Activated CD8-positive, alpha-beta memory T cell treated with anti-CD3 and anti-CD28 coated beads, Interleukin-2, amount 50 U/mL, for 48 hours (primary cell): ENCODE data around the gene GALNT2.

Experiments
- DNase-seq: peaks from one replicate; pipeline ENCODE4 v3.0.0-alpha.2; 2020

GALNT2 gene

GRCh38 chr1:230097370-230097769 lies 30.3 kb downstream of the GALNT2 start:
- DNase-seq: no peak

GRCh38 chr1:230098723-230099122 lies 31.7 kb downstream of the GALNT2 start:
- no peak for DNase-seq

- DNase-seq: no peak
These were observed 32.4 kb downstream of the GALNT2 start for GRCh38 chr1:230099465-230099864.

- DNase-seq: no peak
These were observed 33.9 kb downstream of the GALNT2 start for GRCh38 chr1:230100932-230101331.

- no peak for DNase-seq
These were observed 34.5 kb downstream of the GALNT2 start for GRCh38 chr1:230101556-230101955.

- no peak for DNase-seq
These were observed 35.0 kb downstream of the GALNT2 start for GRCh38 chr1:230102046-230102445.

GRCh38 chr1:230102472-230102871 lies 35.4 kb downstream of the GALNT2 start:
- DNase-seq: no peak

GRCh38 chr1:230103306-230104173 lies 36.5 kb downstream of the GALNT2 start:
- DNase-seq: no peak

GRCh38 chr1:230104395-230105244 lies 37.6 kb downstream of the GALNT2 start:
- peak; percentile 87 for DNase-seq

GRCh38 chr1:230105245-230105753 lies 38.3 kb downstream of the GALNT2 start:
- DNase-seq: no peak

- DNase-seq: no peak
These were observed 39.0 kb downstream of the GALNT2 start for GRCh38 chr1:230105754-230106625.

GRCh38 chr1:230107941-230108340 lies 40.9 kb downstream of the GALNT2 start:
- DNase-seq: no peak

- DNase-seq: no peak
These were observed 41.5 kb downstream of the GALNT2 start for GRCh38 chr1:230108580-230108979.

GRCh38 chr1:230109066-230109465 lies 42.0 kb downstream of the GALNT2 start:
- DNase-seq: no peak

GRCh38 chr1:230109895-230110667 lies 43.0 kb downstream of the GALNT2 start:
- peak; percentile 87 for DNase-seq

GRCh38 chr1:230110971-230111370 lies 43.9 kb downstream of the GALNT2 start:
- DNase-seq: no peak

GRCh38 chr1:230112131-230112701 lies 45.2 kb downstream of the GALNT2 start:
- DNase-seq: no peak

GRCh38 chr1:230112782-230113181 lies 45.7 kb downstream of the GALNT2 start:
- no peak for DNase-seq

GRCh38 chr1:230113235-230113592 lies 46.2 kb downstream of the GALNT2 start:
- DNase-seq: no peak

- DNase-seq: no peak
These were observed 46.7 kb downstream of the GALNT2 start for GRCh38 chr1:230113593-230114236.

GRCh38 chr1:230114237-230114651 lies 47.2 kb downstream of the GALNT2 start:
- no peak for DNase-seq
